Measurements from ENCODE around the gene TACR1.

Gene TACR1

DNA sequence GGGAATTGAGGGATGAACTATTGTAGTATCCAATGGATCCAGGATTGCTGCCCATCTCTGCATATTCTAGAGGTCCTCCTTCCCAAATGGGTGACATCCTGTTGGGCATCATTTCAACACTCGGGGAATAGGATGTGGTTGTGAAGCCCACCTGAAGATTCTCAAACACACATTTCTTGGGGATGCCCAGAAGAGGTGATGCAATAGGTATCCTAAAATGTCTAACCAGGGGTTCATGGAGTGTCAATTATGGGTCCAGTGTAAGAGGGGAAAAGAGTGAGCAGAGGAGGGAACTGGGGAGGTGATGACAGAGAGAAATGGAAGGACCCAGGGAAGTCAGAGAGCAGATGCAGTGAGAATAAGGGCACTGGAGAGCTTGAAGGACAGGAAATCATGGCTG is 188.7 kb downstream of the TACR1 start:
- no peak for DNase-seq

DNA sequence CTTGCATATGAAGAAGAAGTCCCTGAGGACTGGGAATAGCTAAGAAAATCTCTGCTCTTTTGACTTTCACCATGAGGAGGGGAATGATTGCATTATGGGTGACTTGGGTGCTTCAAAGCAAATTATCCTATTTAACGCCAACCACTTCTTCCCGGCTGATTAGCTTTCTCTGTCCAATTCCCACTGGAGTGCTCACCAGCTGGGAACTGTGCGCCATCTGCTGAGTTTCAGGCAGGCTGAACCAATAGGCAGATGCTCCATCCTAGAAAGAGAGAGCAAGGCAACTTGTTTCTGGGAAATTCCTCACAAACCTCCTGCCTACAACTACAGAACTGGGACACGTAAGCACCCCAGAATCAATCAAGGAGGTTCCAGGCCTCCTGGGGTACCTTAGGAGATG is 191.5 kb downstream of the TACR1 start:
- no peak for DNase-seq

DNA sequence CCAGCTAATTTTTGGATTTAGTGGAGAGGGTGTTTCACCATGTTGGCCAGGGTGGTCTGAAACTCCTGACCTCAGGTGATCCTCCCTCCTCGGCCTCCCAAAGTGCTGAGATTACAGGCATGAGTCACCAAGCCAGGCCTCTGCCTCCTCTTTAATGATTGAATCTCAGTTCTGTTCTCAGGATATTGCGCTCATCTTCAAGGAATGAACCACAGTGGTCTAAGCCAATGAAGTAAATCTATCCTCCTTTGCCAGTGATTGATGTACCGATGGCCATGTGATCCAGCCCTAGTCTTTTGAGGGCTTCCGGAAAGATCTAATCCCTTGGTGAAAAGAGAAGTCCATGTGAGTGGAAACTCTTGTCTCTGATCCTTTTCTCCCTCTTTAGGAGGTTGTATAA is 192.3 kb downstream of the TACR1 start:
- DNase-seq, result no peak

DNA sequence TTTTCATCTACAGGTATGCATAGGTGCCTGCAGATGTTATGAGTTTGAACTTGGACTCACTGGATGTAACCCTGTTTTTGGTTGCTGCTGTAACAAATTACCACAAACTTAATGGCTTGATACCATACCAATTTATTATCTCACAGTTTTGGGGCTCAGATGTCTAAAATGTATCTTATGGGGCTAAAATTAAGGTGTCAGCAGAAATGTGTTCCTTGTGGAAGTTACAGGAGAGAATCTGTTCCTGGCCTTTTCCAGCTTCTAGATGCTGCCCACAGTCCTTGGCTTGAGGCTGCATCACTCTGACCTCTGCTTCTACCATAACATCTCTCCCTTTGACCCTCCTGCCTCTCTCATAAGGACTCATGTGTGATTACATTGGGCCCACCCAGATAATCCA is 193.3 kb downstream of the TACR1 start:
- no peak for DNase-seq

DNA sequence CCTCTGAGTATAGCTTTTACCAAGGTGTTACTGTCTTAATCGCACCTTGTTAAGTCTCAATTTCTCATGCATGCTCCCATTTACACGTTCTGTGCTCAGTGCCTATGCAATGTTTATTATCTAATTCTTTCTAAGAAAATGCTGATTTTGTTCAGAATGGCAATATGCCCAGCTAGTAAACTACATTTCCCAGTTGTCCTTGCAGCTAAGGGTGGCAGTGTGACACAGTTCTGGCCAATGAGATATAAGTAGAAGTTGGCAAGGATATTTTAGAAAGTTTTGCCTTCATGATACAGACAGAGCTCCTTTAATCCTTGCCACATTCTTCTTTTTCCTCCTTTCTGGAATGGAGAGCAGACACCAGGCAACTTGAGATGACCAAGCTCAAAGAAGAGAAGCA is 195.5 kb downstream of the TACR1 start:
- DNase-seq, result no peak

DNA sequence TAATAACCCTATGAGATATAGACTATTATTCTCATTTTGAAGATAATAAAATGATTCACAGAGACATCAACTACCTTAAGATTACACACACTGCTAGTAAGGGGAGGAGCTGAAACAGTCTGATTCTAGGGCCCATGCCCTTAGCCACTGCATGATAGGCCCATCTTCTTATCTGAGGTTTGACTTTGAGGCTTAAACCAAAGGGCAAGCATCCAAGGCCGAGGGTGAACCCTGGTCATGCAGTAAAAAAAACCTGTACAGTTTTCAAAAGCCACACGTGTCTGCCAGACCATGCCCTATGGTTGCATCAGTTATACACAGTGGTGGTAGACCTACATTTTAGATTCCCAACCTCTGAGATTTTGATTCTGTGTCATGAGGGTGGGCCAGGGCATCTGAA is 196.0 kb downstream of the TACR1 start:
- DNase-seq, result no peak

DNA sequence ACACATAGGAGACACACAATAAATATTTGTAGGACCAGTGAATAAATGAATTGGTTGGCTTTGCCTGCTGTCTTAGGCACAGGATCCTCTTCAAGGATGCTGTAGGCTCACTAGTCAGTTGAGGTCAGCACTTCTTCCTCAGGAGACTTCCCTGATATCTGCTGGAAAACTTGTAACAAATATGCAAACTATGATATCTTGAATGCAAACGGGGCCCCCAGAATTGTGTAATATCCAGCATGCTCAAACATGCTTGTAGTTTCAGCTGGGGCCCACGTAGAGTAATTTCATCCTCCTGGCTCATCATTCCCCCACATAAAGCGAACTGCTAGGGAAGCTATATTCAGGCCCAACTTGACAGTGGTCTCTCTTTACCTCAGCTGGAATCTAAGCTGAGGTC is 197.3 kb downstream of the TACR1 start:
- no peak for DNase-seq

DNA sequence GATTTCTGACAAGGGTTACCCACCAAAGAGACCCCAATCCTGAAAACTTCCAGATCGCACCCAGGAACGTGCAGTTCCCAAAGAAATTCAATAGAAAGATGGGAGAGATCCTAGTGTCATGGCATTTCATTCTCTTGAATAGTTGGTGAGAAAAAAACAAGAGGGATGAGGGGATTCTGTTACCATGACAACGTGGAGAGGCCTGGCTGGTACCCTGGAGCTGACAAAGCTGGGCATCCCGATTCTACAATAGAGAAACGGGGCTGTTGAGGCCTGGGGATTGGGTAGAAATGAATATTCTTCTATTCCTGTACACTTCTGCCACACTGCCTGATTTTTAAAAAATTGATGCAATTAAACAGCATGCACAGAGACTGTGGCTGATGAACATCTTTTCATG is 199.9 kb downstream of the TACR1 start:
- DNase-seq, result no peak

Measured in activated CD8-positive, alpha-beta memory T cell treated with anti-CD3 and anti-CD28 coated beads for 24 hours (primary cell).